ENCODE results near the gene TMEM255A.

TMEM255A gene

GRCh38 chrX:120238933-120239332, 72.3 kb downstream of the TMEM255A start:
- TF ChIP-seq GABPA (IDR thresholded peaks at IDR 0.05; ENCODE audit: low read depth) (no peak), POLR2AphosphoS5 (IDR thresholded peaks at IDR 0.05; ENCODE audit: low read depth) (no peak)
- no peak for DNase-seq (ENCODE audit: low read depth in 1 of 2, low spot score in 1 of 2)
- Histone ChIP-seq H3K27me3 (ENCODE audit: insufficient read depth, poor library complexity, severe bottlenecking) (no peaks in the 10 kb centered on the region), H3K27ac (replicated peaks) (no peak overlapping the region), H3K4me3 (replicated peaks; ENCODE audit: insufficient read depth, low read length) (no peak overlapping the region)

GRCh38 chrX:120236687-120237479, 74.4 kb downstream of the TMEM255A start:
- TF ChIP-seq SPI1 (IDR thresholded peaks at IDR 0.05; ENCODE audit: borderline replicate concordance, low read depth) (no peak), CTCF (IDR thresholded peaks at IDR 0.05; ENCODE audit: insufficient read depth, low read length) (no peak), GABPA (IDR thresholded peaks at IDR 0.05; ENCODE audit: low read depth) (no peak), POLR2AphosphoS5 (IDR thresholded peaks at IDR 0.05; ENCODE audit: low read depth) (no peak), REST (IDR thresholded peaks at IDR 0.05; ENCODE audit: insufficient replicate concordance, low read depth) (no peak)
- Histone ChIP-seq H3K27me3 (ENCODE audit: insufficient read depth, poor library complexity, severe bottlenecking) (no peaks in the 10 kb centered on the region), H3K4me3 (replicated peaks; ENCODE audit: insufficient read depth, low read length) (no peak overlapping the region), H3K27ac (replicated peaks) (no peak overlapping the region)
- DNase-seq (ENCODE audit: low read depth in 1 of 2, low spot score in 1 of 2), result no peak

- TF ChIP-seq POLR2AphosphoS5 (IDR thresholded peaks at IDR 0.05; ENCODE audit: low read depth), result no peak
- no peak for TF ChIP-seq REST (IDR thresholded peaks at IDR 0.05; ENCODE audit: insufficient replicate concordance, low read depth)
- no peak for TF ChIP-seq CTCF (IDR thresholded peaks at IDR 0.05; ENCODE audit: insufficient read depth, low read length)
- TF ChIP-seq GABPA (IDR thresholded peaks at IDR 0.05; ENCODE audit: low read depth), result no peak
- no peak for TF ChIP-seq SPI1 (IDR thresholded peaks at IDR 0.05; ENCODE audit: borderline replicate concordance, low read depth)
Measured at GRCh38 chrX:120235284-120235683, 76.0 kb downstream of the TMEM255A start.

GRCh38 chrX:120228187-120228908, 82.9 kb downstream of the TMEM255A start:
- no peak for TF ChIP-seq CTCF (IDR thresholded peaks at IDR 0.05; ENCODE audit: insufficient read depth, low read length)
- TF ChIP-seq POLR2AphosphoS5 (IDR thresholded peaks at IDR 0.05; ENCODE audit: low read depth), result no peak
- no peak for TF ChIP-seq REST (IDR thresholded peaks at IDR 0.05; ENCODE audit: insufficient replicate concordance, low read depth)
- no peak for TF ChIP-seq GABPA (IDR thresholded peaks at IDR 0.05; ENCODE audit: low read depth)
- no peak for TF ChIP-seq SPI1 (IDR thresholded peaks at IDR 0.05; ENCODE audit: borderline replicate concordance, low read depth)
- H3K27me3 ChIP-seq (ENCODE audit: insufficient read depth, poor library complexity, severe bottlenecking), result no peaks in the 10 kb centered on the region
- no peak overlapping the region for H3K4me3 ChIP-seq (replicated peaks; ENCODE audit: insufficient read depth, low read length)
- no peak for DNase-seq (ENCODE audit: low read depth in 1 of 2, low spot score in 1 of 2)
- H3K27ac ChIP-seq (replicated peaks), result no peak overlapping the region

More at GRCh38 chrX:120235284-120235683, 76.0 kb downstream of the TMEM255A start:
- Histone ChIP-seq H3K27ac (replicated peaks) (no peak overlapping the region), H3K4me3 (replicated peaks; ENCODE audit: insufficient read depth, low read length) (no peak overlapping the region), H3K27me3 (ENCODE audit: insufficient read depth, poor library complexity, severe bottlenecking) (no peaks in the 10 kb centered on the region)
- no peak for DNase-seq (ENCODE audit: low read depth in 1 of 2, low spot score in 1 of 2)
